ENCODE measurements around the gene CEP83.
"Not testable (repeated sequence)": the region's sequence is repeated elsewhere in the genome, so short reads cannot be mapped to it uniquely, and the experiment has no call there.

CEP83 gene, protein sequence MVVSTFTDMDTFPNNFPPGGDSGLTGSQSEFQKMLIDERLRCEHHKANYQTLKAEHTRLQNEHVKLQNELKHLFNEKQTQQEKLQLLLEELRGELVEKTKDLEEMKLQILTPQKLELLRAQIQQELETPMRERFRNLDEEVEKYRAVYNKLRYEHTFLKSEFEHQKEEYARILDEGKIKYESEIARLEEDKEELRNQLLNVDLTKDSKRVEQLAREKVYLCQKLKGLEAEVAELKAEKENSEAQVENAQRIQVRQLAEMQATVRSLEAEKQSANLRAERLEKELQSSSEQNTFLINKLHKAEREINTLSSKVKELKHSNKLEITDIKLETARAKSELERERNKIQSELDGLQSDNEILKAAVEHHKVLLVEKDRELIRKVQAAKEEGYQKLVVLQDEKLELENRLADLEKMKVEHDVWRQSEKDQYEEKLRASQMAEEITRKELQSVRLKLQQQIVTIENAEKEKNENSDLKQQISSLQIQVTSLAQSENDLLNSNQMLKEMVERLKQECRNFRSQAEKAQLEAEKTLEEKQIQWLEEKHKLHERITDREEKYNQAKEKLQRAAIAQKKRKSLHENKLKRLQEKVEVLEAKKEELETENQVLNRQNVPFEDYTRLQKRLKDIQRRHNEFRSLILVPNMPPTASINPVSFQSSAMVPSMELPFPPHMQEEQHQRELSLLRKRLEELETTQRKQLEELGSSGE

DNA sequence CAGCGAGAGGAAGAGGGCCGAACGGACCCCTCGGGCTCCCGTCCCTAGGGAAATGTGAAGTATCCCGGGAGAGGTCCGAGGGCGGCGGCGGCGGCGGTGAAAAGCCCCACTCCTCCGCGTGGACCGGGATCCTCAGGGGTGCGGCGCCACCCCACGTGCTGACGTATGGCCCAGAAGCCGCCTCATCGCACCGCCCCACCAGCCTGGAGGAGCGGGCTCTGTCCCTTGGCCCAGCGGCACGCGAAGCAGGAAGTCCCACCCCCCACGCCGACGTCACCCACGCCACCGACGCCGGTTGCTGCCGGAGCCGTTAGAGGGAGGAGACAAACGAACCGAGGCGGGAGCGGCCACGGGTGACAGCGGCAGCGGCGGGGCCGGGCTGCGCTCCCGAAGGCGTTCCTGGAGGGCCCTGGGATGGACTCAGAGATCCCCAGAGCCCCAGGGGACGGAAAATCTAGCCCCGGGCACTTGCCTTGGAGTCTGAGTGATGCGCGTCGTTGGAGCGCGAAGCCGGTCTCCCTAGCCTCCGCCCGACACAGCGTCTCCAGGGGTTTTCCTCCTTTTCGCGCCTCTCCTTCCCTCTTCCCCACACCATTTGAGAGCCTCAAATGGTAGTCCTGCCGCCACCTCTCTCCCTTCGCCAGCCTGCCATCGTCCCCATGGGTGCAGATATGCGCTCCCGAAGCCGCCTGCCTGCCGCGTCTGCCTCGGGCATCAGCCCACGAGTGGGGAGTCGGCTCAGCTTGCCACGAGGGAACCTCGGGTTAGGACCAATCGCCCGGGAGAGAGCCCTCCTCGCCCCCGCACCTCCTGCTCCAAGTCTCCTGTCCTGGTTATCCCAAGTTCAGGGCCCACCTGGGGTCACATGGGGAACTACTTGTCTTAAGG, at the start of gene CEP83:
CEP83 (minus strand) TSS at position 140 of the 888 bp plus-strand sequence. CDS start 47,377 bp downstream, outside the sequence.
- DNase-seq, result peak; percentile 73

DNA sequence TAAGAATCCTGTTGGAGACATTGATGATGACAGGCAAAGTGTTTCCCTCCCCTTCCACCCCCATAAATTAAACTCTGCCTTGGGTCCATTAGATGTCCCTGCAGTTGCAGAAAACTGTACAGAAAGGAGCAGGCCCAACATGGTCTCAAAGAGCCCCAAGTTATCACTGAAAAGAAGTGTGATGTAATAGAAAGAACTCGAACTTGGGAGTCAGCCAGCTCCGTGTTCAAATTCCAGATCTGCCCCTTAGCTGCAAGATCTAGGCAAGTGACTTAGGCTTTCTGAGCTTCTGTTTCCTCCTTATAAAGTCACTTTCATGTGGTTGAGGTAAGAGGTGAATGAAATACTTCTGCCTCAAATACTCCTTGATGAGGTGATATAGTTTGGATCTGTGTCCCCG, 49.6 kb upstream of the CEP83 start:
- DNase-seq, result no peak

GRCh38 chr12:94507455-94507854, 47.8 kb upstream of the CEP83 start:
- DNase-seq, result no peak

- no peak for DNase-seq
These were observed 44.7 kb upstream of the CEP83 start for GRCh38 chr12:94504386-94504785.

- DNase-seq, result no peak
These were observed 44.0 kb upstream of the CEP83 start for GRCh38 chr12:94503619-94504018.

DNA sequence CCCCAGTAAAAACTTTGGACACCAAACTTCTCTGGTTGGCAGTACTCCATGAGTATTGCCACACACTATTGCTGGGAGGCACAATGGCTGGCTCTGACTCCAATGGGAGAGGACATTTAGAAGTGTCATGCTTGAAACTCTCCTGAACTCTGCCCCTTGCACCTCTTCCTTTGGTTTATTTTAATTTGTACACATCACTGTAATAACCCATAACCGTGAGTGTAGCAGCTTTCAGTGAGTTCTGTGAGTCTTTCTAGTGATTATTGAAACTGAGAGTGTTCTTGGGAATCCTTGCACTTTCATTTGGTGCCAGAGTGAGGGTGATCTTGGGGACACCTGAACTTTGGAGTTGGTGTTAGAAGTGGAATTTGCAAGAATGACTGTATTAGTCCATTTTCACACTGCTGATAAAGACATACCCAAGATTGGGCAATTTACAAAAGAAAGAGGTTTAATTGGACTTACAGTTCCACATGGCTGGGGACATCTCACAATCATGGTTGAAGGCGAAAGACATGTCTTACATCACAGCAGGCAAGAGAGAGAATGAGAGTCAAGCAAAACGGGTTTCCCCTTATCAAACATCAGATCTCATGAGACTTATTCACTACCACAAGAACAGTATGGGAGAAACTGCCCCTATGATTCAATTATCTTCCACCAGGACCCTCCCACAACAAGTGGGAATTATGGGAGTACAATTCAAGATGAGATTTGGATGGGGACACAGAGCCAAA, 41.3 kb upstream of the CEP83 start:
- no peak for DNase-seq

DNA sequence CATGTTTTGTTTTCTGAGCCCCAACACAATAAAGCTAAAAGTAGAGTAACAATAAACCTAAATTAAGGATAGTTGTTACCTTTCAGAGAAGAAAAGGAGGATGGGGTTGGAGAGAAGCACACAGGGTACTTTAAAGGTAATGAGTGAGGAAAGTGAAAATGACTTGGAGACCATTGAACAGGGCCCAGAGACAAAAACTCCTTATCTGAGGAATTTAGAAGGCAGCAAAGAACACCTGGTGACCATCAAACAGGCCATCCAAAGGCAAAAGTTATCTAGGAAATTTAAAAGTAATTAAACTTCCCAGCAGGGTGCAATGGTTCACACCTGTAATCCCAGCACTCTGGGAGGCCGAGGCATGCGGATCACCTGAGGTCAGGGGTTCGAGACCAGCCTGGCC, 39.0 kb upstream of the CEP83 start:
- DNase-seq, result no peak

GRCh38 chr12:94498073-94498472, 38.4 kb upstream of the CEP83 start:
- DNase-seq, result no peak

- DNase-seq, result no peak
These were observed 35.9 kb upstream of the CEP83 start for GRCh38 chr12:94495445-94496115.

DNA sequence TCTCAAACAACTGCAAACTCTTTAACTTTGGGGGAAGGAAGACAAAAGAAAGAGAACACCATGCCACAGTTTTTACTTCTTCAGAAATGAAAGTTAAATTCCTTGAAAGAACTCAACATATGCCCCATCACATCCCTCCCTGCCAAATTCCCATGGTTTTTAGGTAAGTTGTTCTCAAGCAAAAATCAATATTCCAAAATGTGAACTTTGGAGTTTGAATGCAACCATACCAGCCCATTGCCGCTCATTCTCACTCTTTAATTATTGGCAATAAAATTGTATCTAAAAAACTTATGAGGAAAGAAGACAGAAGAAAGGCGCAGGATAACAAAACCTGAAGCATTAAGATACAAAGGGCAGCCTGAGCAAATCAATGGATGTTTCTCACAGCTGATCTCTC, 31.8 kb upstream of the CEP83 start:
- no peak for DNase-seq

- DNase-seq, result no peak
These were observed 28.8 kb upstream of the CEP83 start for GRCh38 chr12:94488463-94488862.

GRCh38 chr12:94481734-94482133, 22.1 kb upstream of the CEP83 start:
- no peak for DNase-seq

DNA sequence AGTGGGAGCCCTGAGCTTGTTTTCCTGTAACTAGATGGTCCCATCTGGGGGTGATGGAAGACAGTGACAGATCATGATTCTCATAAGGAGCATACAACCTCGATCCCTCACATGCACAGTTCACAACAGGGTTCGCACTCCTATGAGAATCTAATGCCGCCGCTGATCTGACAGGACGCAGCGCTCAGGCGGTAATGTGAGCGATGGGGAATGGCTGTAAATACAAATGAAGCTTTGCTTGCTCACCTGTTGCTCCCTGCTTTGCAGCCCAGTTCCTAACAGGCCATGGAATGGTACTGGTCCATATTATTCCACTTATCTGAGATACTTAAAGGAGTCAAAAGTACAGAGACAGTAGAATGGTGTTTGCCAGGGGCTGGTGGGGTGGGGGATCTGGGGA, 9.9 kb upstream of the CEP83 start:
- DNase-seq, result no peak

- DNase-seq, result no peak
These were observed 921 bp upstream of the CEP83 start for GRCh38 chr12:94460616-94460959.

DNA sequence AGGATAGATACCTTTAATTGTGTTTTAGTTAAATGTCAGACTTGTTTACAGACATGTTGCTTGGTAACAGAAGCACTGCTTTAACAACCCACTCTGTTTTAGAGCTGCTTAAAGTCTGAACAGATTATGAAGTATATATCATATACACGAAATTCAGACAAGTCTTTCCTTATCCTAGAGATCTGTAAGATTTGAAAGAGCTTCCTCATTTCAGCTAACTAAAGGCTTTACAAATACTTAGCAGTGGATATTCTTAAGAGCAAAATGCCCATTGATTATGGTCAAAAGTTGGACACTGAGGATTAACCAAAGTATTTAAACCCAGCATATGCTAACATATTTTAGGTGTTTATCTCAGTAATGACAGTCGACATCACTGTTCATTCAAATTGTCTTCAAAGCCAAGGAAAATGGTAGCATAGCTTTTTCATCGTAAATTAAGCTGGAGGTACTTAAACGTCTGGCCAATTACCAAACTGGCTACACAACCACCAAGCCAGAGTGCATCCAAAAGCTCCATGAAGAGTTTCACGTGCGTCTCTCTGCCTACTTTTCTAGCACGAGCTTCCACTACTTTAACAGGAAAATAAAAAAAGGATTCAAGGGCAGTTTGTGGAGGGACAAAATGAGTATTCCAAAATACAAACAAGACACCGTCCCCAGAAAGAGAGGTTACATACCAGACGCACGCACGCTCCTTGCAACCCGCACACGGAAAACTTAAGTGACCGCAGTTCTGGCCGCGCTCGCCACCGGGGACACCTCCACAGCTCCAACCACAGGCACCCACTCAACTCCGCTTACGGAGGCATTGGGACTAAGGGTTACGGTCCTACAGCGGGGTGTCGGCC, 565 bp downstream of the CEP83 start:
- no peak for DNase-seq

DNA sequence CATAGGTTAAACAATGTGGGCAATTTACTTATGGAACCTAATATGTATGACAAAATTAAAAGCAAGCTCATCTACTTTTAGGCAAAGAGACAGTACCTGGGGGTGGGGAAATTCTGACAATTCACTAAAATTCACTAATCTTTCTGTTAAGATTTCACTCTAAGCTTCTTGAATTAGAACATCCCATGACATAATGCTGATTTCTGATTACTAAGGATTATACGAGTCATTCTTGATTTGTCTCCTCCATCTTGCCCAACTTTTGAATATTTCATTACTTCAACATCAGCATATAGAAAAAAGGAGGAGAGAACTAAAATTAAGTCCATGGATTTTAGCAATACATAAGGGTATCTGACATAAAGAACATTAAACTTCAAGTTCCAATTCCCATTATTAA, 2.4 kb downstream of the CEP83 start:
- no peak for DNase-seq

- DNase-seq, result not testable (repeated sequence)
These were observed 5.3 kb downstream of the CEP83 start for GRCh38 chr12:94454318-94454717.

- no peak for DNase-seq
These were observed 14.0 kb downstream of the CEP83 start for GRCh38 chr12:94445662-94446061.

GRCh38 chr12:94437303-94437702, 22.4 kb downstream of the CEP83 start:
- DNase-seq, result no peak

DNA sequence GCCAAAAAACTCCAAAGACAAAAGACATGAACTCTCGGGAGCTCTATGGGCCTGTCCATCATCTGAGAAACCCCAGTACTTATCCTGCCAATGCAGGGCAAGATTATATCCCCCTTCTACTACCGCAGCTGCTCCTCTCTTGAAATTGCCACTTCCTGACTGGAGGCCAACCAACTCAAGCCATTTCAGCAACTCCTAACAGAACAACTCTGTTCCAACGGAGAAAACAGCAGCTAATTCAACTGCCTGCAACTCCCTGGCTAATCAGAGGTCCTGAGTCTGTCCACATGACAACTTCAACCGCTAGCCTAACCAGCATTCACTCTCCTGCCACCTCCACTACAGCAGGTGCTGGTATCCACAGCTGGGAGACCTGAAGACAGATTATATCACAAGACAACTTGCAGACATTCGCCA, 24.1 kb downstream of the CEP83 start:
- DNase-seq, result no peak

GRCh38 chr12:94434171-94434570, 25.5 kb downstream of the CEP83 start:
- no peak for DNase-seq
